Fibroblast of lung (primary cell): ENCODE results near the gene PADI2.

Experiments used
- EZH2 ChIP-seq: IDR thresholded peaks from 2 replicates; pipeline ENCODE4 v1.5.1; 2012; ENCODE audit warnings: low read length, control low read depth, mild to moderate bottlenecking; ENCODE audit errors: missing control alignments
- TF ChIP-seq, protein P1 (sequence below), 2 donors: IDR thresholded peaks in 1 of 2; conservative IDR thresholded peaks in 1 of 2; 1 replicate in 1 of 2; 2 replicates in 1 of 2; pipeline ENCODE4 v1.5.1; 2011 to 2012; ENCODE audit warnings: low read length in 2 of 2, control low read depth in 1 of 2, inconsistent platforms in 1 of 2, low read depth in 1 of 2, mild to moderate bottlenecking in 1 of 2

DNA sequence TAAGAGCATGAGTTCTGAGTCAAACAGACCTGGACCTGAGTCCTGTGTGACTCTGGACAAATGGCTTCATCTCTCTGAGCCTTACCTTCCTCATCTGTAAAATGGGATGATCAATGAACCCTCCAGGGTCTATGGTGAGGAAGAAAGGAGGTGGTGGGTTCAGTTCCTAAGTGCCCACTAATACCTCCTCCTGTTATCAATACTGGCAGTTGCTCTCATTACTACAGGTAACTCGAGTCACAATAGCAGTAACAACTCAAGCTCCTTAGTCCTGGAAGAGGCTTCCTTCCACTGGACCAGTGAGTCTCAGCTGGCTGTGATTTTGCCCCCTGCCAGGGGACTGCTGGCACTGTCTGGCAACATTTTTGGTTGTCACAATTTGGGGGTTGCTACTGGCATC lies 2.6 kb downstream of the PADI2 start:
- TF ChIP-seq EZH2 = no peak
- TF ChIP-seq, protein P1, sequence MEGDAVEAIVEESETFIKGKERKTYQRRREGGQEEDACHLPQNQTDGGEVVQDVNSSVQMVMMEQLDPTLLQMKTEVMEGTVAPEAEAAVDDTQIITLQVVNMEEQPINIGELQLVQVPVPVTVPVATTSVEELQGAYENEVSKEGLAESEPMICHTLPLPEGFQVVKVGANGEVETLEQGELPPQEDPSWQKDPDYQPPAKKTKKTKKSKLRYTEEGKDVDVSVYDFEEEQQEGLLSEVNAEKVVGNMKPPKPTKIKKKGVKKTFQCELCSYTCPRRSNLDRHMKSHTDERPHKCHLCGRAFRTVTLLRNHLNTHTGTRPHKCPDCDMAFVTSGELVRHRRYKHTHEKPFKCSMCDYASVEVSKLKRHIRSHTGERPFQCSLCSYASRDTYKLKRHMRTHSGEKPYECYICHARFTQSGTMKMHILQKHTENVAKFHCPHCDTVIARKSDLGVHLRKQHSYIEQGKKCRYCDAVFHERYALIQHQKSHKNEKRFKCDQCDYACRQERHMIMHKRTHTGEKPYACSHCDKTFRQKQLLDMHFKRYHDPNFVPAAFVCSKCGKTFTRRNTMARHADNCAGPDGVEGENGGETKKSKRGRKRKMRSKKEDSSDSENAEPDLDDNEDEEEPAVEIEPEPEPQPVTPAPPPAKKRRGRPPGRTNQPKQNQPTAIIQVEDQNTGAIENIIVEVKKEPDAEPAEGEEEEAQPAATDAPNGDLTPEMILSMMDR (conservative IDR thresholded peaks at IDR 0.05 in 1 of 2, IDR thresholded peaks at IDR 0.05 in 1 of 2; ENCODE audit: low read depth in 1 of 2, low read length in 2 of 2) = no peak
